Activated CD8-positive, alpha-beta memory T cell treated with anti-CD3 and anti-CD28 coated beads, Interleukin-2, amount 50 U/mL, for 1 hour (primary cell): ENCODE results near the gene SLC2A8.

ENCODE experiments used
- DNase-seq: peaks from one replicate; pipeline ENCODE4 v3.0.0-alpha.2; 2020; ENCODE audit errors: extremely low read depth

SLC2A8 gene

GRCh38 chr9:127457191-127457878 is 60.4 kb downstream of the SLC2A8 start:
- DNase-seq = no peak
